22Rv1 (cell line): ENCODE data around the gene CCDC17.

Source experiments
- CTCF ChIP-seq: fragments of 450-650 bp; IDR thresholded peaks from 2 replicates; pipeline ENCODE4 v1.5.1; 2017; ENCODE audit warnings: mild to moderate bottlenecking
- ZFX ChIP-seq: fragments of 450-650 bp; IDR thresholded peaks from 2 replicates; pipeline ENCODE4 v1.6.1; 2017; ENCODE audit warnings: antibody characterized with exemption, borderline replicate concordance

DNA sequence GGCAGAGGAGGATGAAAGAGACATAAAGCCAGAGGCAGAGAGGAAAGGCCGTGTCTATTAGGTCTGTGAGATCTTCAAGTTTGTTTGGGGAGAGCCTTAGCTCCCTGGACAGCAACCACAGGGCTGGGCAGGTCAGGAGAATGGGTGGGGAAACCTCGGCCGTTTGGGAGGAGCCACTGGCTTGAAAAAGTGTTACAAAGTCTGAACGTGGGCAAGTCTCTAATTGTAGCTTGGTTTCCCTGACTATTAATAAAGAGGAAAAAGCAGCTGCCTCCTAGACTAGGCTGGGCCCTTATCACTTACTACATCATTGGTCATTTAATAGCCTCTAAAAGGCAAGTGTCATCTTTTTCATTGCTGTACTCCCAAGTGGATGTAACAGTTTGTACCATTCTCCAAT is at the start of gene CCDC17:
- no peak for TF ChIP-seq CTCF
- TF ChIP-seq ZFX = no peak
